Tibial nerve (tissue), 4 donors: ENCODE results near the gene MRTFB.

Source experiments
- CTCF ChIP-seq, 5 experiments: fragments of 200-600 bp in 3 of 5; fragments of 450-650 bp in 2 of 5; sonication (generic) in 3 of 5; IDR thresholded peaks; one replicate each; pipeline ENCODE4 v1.5.1; 2016 to 2019; ENCODE audit warnings: antibody characterized with exemption in 5 of 5, mild to moderate bottlenecking in 3 of 5, moderate library complexity in 2 of 5
- EP300 ChIP-seq, 2 donors: sonication (generic); formaldehyde crosslinking; IDR thresholded peaks; one replicate each; pipeline ENCODE4 v1.6.1; 2017; ENCODE audit warnings: antibody characterized with exemption in 2 of 2, mild to moderate bottlenecking in 1 of 2
- POLR2A ChIP-seq, 2 donors: fragments of 450-650 bp; IDR thresholded peaks; one replicate each; pipeline ENCODE4 v1.6.1; 2017; ENCODE audit warnings: antibody characterized with exemption in 2 of 2, mild to moderate bottlenecking in 2 of 2, moderate library complexity in 2 of 2

- TF ChIP-seq CTCF (IDR thresholded peaks at IDR 0.05) (no peak), EP300 (IDR thresholded peaks at IDR 0.05) (no peak), POLR2A (IDR thresholded peaks at IDR 0.05) (no peak)
Observed at GRCh38 chr16:14310519-14310991, 239.4 kb downstream of the MRTFB start.
